Smooth muscle cell of the umbilical artery (primary cell): Measurements from ENCODE around the gene ZNF679. TPM values are rescaled to one million over a fixed set of nuclear protein-coding genes. Genes with fewer than 3 reads are reported as not detected.

ENCODE experiments used
- total RNA-seq: library from RNA; depleted of rRNA; stranded (reverse); fragments of >200 nt; gene quantifications from 2 replicates; pipeline ENCODE4 v1.2.3, GENCODE V29; 2014

Gene ZNF679
- not detected in 2 replicates for total RNA-seq

DNA sequence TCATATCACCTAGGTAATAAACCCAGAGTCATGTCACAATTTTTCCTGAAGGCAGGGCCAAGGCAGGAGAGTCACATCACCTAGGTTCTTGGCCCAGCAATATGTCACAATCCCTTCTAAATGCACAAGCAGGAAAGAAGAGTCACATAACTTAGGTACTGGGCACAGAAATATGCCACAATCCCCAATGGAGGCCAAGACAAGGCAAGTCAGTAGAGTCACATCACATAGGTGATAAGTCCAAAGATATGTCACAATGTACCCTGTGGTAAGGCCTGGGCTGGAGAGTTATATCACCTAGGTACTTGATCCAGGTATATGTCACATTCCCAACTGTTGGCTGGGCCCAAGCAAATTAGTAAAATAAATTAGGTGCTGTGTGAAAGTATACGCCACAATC, at the start of gene ZNF679:
Gene ZNF679, plus strand, starts transcription at position 301 of the 400 bp plus-strand sequence. CDS start 20,644 bp downstream, outside the sequence.

DNA sequence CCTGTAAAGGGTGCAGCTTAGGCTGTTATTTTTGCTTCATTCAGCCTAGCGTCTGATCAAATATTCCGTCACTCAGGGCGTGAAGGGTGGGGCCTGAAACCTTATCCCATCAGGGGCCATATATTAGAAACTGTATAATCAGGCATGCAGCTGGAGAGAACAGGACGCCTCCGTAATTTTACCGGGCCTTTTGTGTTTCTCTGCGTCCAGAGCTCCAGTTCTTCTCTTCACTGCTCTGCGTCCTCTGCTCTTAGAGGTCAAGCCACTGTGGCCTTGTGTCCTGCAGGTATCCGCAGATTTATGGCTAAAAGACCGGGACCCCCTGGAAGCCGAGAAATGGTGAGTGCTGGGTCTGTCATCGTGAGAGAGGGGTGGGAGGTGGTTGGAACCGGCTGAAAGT, 21.4 kb upstream of the ZNF679 start, which contains the start of gene ZNF735:
Gene ZNF735, plus strand, starts transcription at position 301 of the 400 bp plus-strand sequence. Its CDS starts 0 bp downstream, at position 301.

DNA sequence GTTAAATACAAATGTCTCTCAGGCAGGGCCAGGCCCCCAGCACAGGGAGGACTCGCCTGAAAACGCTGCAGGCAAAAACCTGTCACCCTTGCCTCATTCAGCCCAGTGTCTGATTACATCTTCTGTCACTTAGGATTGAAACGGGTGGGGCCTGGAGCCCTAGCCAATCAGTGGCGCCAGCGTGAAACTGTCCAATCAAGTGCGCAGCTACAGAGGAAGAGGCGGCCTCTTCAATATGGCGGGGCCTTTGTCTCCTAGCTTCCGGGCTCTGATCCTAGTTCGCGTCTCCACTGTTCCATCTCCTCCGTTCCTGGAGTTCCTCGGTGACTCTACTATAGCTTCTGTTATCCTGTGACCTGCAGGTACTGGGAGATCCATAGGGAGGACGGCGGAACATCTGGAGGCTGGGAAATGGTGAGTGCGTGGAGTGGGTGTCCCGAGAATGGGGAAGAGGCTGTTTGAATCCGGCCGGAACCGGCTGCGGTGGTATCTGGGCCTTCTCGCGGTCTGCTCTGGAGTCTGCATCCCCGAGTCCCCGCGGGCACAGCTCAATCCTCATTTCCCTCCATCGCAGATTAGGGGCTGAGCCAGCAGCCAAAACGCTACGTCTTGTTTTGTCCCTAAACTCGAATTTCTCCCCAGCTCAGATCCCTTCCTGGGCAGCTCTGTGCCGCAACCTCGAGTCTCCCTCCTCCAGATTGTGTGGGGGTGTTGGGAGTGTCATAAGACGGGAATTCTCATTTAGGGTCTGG, 85.6 kb downstream of the ZNF679 start, which contains the start of gene ZNF736:
Gene ZNF736, plus strand, starts transcription at position 222 of the 752 bp plus-strand sequence. Its CDS starts 190 bp downstream, at position 412.

Other genes starting within 250 kb of the ZNF679 start
- gene ZNF722, start 229.6 kb upstream of the ZNF679 start, total RNA-seq: not detected in 2 replicates
- gene ZNF727, start 183.0 kb upstream of the ZNF679 start, total RNA-seq: not detected in 2 replicates
- not detected in 2 replicates for gene ZNF735, start 21.3 kb upstream of the ZNF679 start, total RNA-seq
- gene ZNF736, start 85.5 kb downstream of the ZNF679 start, total RNA-seq: 10.4 and 10.5 TPM in 2 replicates